ENCODE results near the gene NALCN.

The NALCN gene

DNA sequence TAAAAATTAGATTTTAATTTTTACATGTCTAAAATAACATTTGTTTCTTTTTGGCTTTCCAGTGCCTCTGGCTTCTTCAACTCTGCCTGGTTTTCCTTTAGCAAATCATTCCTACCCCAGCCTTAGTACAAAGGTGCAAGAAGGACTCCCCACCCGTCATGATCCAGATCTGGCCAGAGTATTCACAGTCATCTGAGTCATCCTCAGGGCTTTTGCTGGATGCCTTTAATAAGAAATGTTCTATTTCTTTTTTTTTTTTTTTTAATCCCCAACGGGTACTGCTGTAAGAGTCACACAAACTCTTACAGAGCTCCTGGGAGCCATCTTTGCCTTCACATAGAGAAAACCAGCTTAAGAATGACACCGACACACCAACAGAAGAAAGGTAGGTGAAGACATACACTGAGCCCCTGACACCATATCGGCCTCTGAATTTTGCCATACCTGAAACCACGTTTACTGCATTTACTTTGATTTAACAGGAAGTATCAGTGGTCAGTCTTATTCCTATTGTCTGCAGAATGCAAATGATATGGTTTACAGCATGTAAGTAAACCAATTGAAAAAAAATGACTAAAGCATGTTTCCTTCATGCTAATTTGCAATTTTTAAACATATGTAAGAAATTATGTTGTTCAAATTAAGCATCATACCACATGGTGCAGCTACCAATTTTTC is 184.4 kb downstream of the NALCN start:
- Histone ChIP-seq H3K27ac (ENCODE audit: low read length) (no peak overlapping the region), H3K9me3 (ENCODE audit: control insufficient read depth in 1 of 2, low read length in 2 of 2) (no peaks in the 10 kb centered on the region), H3K27me3 (ENCODE audit: low read depth, low read length) (no peaks in the 10 kb centered on the region), H3K4me3 (ENCODE audit: low read depth in 1 of 2, low read length in 2 of 2) (no peak overlapping the region), H3K36me3 (ENCODE audit: control insufficient read depth in 1 of 2, insufficient read depth in 2 of 2, low read length in 2 of 2) (no peaks in the 10 kb centered on the region), H3K4me1 (ENCODE audit: control insufficient read depth in 1 of 2, insufficient read depth in 2 of 2, low read length in 2 of 2) (no peaks in the 10 kb centered on the region)

DNA sequence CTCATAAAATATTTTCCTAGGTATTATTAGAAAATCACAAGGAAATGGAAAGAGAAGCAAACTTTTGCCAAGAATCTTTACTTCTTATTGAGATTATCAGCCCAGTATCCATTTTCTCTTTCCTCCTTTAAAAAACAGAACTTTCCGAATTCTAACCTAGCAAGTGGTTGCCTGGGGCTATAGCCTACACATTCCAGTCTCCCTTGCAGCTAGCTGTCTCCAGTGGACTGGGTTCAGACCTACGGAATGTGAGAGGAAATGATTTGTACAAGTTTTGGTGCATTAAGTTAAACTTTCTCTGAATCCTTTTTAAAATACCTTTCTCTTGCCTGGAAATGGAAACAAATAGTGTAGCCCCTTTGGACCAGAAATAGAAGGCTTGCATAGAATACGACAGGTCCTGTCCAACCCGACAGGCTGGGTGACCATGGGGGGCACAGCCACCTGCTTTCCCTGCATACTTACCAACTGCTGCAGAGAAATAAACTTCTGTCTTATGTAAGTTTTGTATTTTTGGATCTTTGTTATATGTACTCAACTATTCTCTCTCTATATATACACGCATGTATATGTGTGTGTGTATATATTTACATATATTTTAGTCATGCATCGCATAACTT is 185.9 kb downstream of the NALCN start:
- no peak overlapping the region for H3K4me3 ChIP-seq (ENCODE audit: low read depth in 1 of 2, low read length in 2 of 2)
- H3K4me1 ChIP-seq (ENCODE audit: control insufficient read depth in 1 of 2, insufficient read depth in 2 of 2, low read length in 2 of 2): no peaks in the 10 kb centered on the region
- H3K27me3 ChIP-seq (ENCODE audit: low read depth, low read length): no peaks in the 10 kb centered on the region
- H3K9me3 ChIP-seq (ENCODE audit: control insufficient read depth in 1 of 2, low read length in 2 of 2): no peaks in the 10 kb centered on the region
- no peak overlapping the region for H3K27ac ChIP-seq (ENCODE audit: low read length)
- H3K36me3 ChIP-seq (ENCODE audit: control insufficient read depth in 1 of 2, insufficient read depth in 2 of 2, low read length in 2 of 2): no peaks in the 10 kb centered on the region

DNA sequence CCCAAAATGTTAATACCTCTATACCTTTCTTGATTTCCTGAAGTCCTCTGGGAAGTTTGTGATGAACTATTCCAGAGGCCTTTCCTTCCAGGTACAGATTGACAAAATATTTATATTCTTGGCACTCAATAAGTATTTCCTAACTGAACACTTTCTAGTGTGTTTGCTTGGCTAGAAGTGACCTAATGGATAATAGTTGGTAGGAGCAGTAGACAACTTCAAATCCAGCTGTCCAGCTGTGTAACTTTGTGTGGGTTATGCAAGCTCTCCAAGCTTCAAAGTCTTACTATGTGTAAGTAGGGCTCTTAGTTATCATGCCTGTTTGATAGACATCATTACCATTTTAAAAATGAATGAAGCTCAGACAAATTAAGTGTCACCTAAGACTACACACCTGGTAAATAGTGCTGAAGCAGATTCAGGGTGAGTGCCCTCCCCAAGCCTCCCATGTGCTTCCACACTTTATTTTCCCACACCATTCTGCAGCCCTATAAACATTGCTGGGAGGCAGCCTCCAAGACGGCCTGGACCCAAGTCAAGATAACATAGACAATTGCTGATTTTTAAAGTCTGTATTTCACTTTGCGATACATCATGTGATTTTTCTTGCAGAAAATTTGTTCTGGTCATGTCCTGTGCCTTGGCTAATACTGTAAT is 196.6 kb downstream of the NALCN start:
- H3K27ac ChIP-seq (ENCODE audit: low read length): no peak overlapping the region
- H3K27me3 ChIP-seq (ENCODE audit: low read depth, low read length): no peaks in the 10 kb centered on the region
- no peak overlapping the region for H3K4me3 ChIP-seq (ENCODE audit: low read depth in 1 of 2, low read length in 2 of 2)

DNA sequence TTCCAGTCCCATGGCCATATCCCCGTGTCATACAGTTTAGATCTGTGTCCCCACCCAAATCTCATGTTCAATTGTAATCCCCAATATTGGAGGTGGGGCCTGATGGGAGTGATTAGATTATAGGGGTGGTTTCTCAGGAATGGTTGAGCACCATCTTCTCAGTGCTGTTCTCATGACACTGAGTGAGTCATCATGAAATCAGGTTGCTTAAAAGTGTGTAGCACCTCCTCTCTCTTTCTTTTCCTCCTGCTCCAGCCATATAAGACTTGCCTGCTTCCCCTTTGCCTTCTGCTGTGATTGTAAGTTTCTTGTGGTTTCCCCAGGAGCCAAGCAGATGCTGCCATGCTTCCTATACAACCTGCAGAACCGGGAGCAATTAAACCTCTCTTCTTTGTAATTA is 197.8 kb downstream of the NALCN start:
- Histone ChIP-seq H3K4me1 (ENCODE audit: control insufficient read depth in 1 of 2, insufficient read depth in 2 of 2, low read length in 2 of 2) (no peaks in the 10 kb centered on the region), H3K4me3 (ENCODE audit: low read depth in 1 of 2, low read length in 2 of 2) (no peak overlapping the region), H3K27ac (ENCODE audit: low read length) (no peak overlapping the region), H3K36me3 (ENCODE audit: control insufficient read depth in 1 of 2, insufficient read depth in 2 of 2, low read length in 2 of 2) (no peaks in the 10 kb centered on the region), H3K9me3 (ENCODE audit: control insufficient read depth in 1 of 2, low read length in 2 of 2) (no peaks in the 10 kb centered on the region), H3K27me3 (ENCODE audit: low read depth, low read length) (no peaks in the 10 kb centered on the region)

More for the DNA sequence above, 196.6 kb downstream of the NALCN start:
- Histone ChIP-seq H3K4me1 (ENCODE audit: control insufficient read depth in 1 of 2, insufficient read depth in 2 of 2, low read length in 2 of 2) (no peaks in the 10 kb centered on the region), H3K36me3 (ENCODE audit: control insufficient read depth in 1 of 2, insufficient read depth in 2 of 2, low read length in 2 of 2) (no peaks in the 10 kb centered on the region), H3K9me3 (ENCODE audit: control insufficient read depth in 1 of 2, low read length in 2 of 2) (no peaks in the 10 kb centered on the region)

DNA sequence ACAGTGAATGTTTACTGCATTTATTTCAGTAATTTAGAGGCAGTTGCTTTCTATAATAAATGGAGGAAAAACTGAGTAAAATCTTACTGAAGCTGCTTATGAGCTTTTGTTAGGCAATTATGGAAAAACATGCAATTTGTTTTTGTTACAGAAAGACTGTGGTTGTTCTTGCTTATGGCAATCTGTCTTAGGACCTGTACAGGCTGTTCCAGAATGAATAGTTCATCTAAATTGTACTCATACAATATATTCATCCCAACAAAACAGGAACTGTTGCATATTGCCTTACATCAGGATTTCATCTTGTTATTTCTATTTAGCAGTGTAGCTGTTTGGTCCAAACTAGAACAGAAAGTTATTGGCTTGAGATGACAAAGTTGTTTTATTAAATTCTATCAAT is 199.2 kb downstream of the NALCN start:
- no peaks in the 10 kb centered on the region for H3K36me3 ChIP-seq (ENCODE audit: control insufficient read depth in 1 of 2, insufficient read depth in 2 of 2, low read length in 2 of 2)
- no peaks in the 10 kb centered on the region for H3K27me3 ChIP-seq (ENCODE audit: low read depth, low read length)
- H3K9me3 ChIP-seq (ENCODE audit: control insufficient read depth in 1 of 2, low read length in 2 of 2): no peaks in the 10 kb centered on the region
- H3K27ac ChIP-seq (ENCODE audit: low read length): no peak overlapping the region
- no peak overlapping the region for H3K4me3 ChIP-seq (ENCODE audit: low read depth in 1 of 2, low read length in 2 of 2)
- no peaks in the 10 kb centered on the region for H3K4me1 ChIP-seq (ENCODE audit: control insufficient read depth in 1 of 2, insufficient read depth in 2 of 2, low read length in 2 of 2)

DNA sequence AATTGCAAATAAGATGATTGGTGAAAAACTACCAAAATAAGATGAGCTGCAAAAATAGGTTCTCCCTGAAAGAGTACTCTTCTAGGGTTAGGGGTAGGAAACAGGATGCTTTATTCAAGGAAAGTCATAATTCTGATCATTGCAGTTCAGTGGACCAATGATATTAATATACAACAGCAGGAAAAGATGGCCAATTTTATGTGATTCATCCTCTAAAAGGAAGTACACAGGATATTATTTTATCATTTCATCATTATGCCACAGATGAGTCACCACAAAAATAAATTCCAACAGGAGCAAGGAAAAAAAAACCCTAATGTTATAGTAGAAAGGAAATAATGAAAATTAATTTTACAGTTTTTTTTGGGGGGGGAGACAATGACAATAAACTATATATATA is 205.0 kb downstream of the NALCN start:
- no peaks in the 10 kb centered on the region for H3K4me1 ChIP-seq (ENCODE audit: control insufficient read depth in 1 of 2, insufficient read depth in 2 of 2, low read length in 2 of 2)
- H3K36me3 ChIP-seq (ENCODE audit: control insufficient read depth in 1 of 2, insufficient read depth in 2 of 2, low read length in 2 of 2): no peaks in the 10 kb centered on the region
- H3K9me3 ChIP-seq (ENCODE audit: control insufficient read depth in 1 of 2, low read length in 2 of 2): no peaks in the 10 kb centered on the region
- H3K27me3 ChIP-seq (ENCODE audit: low read depth, low read length): no peaks in the 10 kb centered on the region
- no peak overlapping the region for H3K4me3 ChIP-seq (ENCODE audit: low read depth in 1 of 2, low read length in 2 of 2)
- no peak overlapping the region for H3K27ac ChIP-seq (ENCODE audit: low read length)

DNA sequence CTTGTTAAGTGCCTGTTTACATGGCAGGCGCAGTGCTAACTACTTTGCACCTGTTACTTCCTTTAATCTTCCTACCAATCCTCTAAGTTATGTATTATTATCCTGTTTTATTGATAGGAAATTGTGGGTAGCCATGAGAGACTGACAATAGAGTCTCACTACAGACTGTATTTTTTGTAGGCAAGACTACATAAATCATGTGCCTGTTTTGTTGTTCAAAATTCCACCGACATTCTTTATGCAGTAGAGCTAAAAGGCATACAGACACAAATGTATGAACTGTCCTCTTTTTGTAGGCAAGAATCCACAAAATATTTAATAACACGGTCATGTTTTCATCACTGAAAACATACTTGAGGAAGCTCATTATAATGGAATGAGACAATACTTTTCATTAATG is 205.5 kb downstream of the NALCN start:
- Histone ChIP-seq H3K4me1 (ENCODE audit: control insufficient read depth in 1 of 2, insufficient read depth in 2 of 2, low read length in 2 of 2) (no peaks in the 10 kb centered on the region), H3K4me3 (ENCODE audit: low read depth in 1 of 2, low read length in 2 of 2) (no peak overlapping the region), H3K36me3 (ENCODE audit: control insufficient read depth in 1 of 2, insufficient read depth in 2 of 2, low read length in 2 of 2) (no peaks in the 10 kb centered on the region), H3K27me3 (ENCODE audit: low read depth, low read length) (no peaks in the 10 kb centered on the region), H3K27ac (ENCODE audit: low read length) (no peak overlapping the region), H3K9me3 (ENCODE audit: control insufficient read depth in 1 of 2, low read length in 2 of 2) (no peaks in the 10 kb centered on the region)

DNA sequence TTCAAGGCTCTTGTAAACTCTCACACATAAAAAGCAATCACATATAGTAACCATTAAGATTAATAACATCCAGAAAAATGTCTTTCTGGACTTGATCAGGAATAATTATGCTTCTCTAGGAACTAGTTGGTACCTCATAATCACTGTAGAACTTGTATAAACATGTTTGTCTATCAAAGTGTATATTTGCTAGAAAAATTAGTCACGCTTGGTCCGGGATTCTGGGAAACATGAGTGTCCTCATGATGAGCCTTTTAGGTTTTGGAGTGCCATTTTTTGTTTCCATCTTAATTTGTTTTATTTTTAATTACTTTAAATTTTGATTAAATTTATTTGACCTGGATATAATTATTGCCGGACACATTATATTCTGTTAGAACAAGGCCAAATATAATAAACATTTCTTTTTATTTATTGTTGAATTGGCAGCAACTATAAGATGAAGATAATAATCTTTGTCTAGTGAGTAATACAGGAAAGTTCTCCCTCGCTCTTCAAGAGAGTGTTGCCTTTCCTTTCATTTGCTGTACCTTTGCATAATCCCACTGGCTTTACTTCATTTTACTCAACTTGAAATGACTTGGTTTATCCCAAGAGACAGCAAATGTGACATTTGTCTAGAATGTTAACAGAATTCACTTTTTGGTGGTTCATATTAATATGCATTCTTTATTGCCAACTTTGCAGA is 207.0 kb downstream of the NALCN start:
- no peaks in the 10 kb centered on the region for H3K4me1 ChIP-seq (ENCODE audit: control insufficient read depth in 1 of 2, insufficient read depth in 2 of 2, low read length in 2 of 2)
- H3K27me3 ChIP-seq (ENCODE audit: low read depth, low read length): no peaks in the 10 kb centered on the region
- no peak overlapping the region for H3K27ac ChIP-seq (ENCODE audit: low read length)
- no peaks in the 10 kb centered on the region for H3K9me3 ChIP-seq (ENCODE audit: control insufficient read depth in 1 of 2, low read length in 2 of 2)
- H3K4me3 ChIP-seq (ENCODE audit: low read depth in 1 of 2, low read length in 2 of 2): no peak overlapping the region
- H3K36me3 ChIP-seq (ENCODE audit: control insufficient read depth in 1 of 2, insufficient read depth in 2 of 2, low read length in 2 of 2): no peaks in the 10 kb centered on the region

DNA sequence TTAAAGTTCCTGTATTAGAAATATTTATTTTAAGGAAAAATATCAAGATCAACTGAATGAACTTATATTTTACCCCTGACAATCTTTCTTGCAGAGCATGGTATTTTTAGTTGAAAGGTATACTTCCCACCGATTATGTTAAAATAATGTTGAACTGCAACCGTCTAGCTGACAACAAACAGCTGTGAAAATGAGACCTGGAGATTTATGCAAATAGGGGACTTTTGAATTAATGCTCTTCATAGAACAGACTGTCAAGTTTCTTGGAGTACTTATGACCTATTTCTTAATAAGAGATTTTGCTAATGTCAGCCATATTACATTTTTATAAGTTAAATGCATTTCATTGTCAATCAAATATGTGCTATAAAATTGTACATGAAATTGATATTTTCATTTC is 210.9 kb downstream of the NALCN start:
- Histone ChIP-seq H3K36me3 (ENCODE audit: control insufficient read depth in 1 of 2, insufficient read depth in 2 of 2, low read length in 2 of 2) (no peaks in the 10 kb centered on the region), H3K27ac (ENCODE audit: low read length) (no peak overlapping the region), H3K4me3 (ENCODE audit: low read depth in 1 of 2, low read length in 2 of 2) (no peak overlapping the region), H3K4me1 (ENCODE audit: control insufficient read depth in 1 of 2, insufficient read depth in 2 of 2, low read length in 2 of 2) (no peaks in the 10 kb centered on the region), H3K9me3 (ENCODE audit: control insufficient read depth in 1 of 2, low read length in 2 of 2) (no peaks in the 10 kb centered on the region), H3K27me3 (ENCODE audit: low read depth, low read length) (no peaks in the 10 kb centered on the region)

DNA sequence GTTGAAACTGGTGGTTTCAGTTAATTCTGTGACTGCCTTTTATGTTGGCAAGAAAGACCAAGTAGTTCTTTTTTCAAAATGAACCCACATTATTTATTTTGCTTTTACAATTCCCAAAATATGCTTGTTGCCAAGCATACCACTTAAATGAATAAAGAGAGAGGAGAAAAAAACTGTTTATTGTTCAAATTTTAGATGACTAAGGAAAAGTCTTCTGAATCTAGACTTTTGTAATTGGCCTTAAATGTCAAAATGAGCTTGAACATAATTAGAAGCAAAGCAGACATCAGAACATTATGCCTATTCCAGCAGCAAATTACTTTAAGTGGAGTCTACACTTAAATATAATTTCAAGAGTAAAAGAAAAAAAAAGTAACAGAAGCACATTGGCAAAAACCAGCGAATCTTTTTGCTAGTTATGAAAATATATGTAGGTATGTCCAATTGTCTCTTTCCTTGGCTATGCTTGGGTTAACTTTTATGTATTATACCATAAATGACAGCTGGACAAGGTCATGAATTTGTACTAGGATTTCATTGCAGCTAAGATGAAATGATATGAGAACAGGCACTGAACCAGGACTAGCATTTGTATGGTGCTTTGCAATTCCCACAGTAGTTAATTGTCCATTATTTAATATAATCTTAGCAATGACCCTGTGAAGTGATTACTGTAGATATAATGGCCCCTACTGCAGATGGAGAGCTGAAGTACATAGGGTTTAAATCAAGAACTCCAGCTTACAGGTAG is 211.9 kb downstream of the NALCN start:
- Histone ChIP-seq H3K36me3 (ENCODE audit: control insufficient read depth in 1 of 2, insufficient read depth in 2 of 2, low read length in 2 of 2) (no peaks in the 10 kb centered on the region), H3K9me3 (ENCODE audit: control insufficient read depth in 1 of 2, low read length in 2 of 2) (no peaks in the 10 kb centered on the region), H3K27ac (ENCODE audit: low read length) (no peak overlapping the region), H3K4me3 (ENCODE audit: low read depth in 1 of 2, low read length in 2 of 2) (no peak overlapping the region), H3K27me3 (ENCODE audit: low read depth, low read length) (no peaks in the 10 kb centered on the region), H3K4me1 (ENCODE audit: control insufficient read depth in 1 of 2, insufficient read depth in 2 of 2, low read length in 2 of 2) (no peaks in the 10 kb centered on the region)

DNA sequence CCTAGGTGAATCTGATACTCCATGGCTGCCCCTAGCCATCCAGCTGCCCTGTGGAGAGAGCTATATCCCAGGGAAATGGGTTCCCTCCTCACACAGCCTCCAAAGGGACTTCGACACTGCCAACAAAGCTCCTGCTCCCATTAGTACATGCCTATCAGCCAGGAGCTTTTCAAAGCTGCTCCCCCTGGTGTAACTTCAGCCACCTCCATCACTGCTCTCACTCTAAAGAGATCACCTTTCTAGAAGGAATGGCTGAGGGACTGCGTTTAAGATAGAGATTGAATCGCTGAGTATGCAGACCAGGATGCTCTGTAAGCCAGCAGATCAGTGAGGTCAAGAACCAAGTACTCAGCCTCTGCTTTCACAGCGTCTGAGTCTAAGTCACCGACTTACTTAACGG is 213.7 kb downstream of the NALCN start:
- Histone ChIP-seq H3K4me3 (ENCODE audit: low read depth in 1 of 2, low read length in 2 of 2) (no peak overlapping the region), H3K27ac (ENCODE audit: low read length) (no peak overlapping the region), H3K9me3 (ENCODE audit: control insufficient read depth in 1 of 2, low read length in 2 of 2) (no peaks in the 10 kb centered on the region), H3K4me1 (ENCODE audit: control insufficient read depth in 1 of 2, insufficient read depth in 2 of 2, low read length in 2 of 2) (no peaks in the 10 kb centered on the region), H3K27me3 (ENCODE audit: low read depth, low read length) (no peaks in the 10 kb centered on the region), H3K36me3 (ENCODE audit: control insufficient read depth in 1 of 2, insufficient read depth in 2 of 2, low read length in 2 of 2) (no peaks in the 10 kb centered on the region)

Data from muscle layer of duodenum (tissue), 2 donors.